Suppressor macrophage treated with lipopolysaccharide for 4 hours (primary cell): ENCODE measurements around the gene LOXHD1.

Experiments used
- DNase-seq: peaks from one replicate; pipeline ENCODE4 v3.0.0-alpha.2; 2020

The LOXHD1 gene, protein sequence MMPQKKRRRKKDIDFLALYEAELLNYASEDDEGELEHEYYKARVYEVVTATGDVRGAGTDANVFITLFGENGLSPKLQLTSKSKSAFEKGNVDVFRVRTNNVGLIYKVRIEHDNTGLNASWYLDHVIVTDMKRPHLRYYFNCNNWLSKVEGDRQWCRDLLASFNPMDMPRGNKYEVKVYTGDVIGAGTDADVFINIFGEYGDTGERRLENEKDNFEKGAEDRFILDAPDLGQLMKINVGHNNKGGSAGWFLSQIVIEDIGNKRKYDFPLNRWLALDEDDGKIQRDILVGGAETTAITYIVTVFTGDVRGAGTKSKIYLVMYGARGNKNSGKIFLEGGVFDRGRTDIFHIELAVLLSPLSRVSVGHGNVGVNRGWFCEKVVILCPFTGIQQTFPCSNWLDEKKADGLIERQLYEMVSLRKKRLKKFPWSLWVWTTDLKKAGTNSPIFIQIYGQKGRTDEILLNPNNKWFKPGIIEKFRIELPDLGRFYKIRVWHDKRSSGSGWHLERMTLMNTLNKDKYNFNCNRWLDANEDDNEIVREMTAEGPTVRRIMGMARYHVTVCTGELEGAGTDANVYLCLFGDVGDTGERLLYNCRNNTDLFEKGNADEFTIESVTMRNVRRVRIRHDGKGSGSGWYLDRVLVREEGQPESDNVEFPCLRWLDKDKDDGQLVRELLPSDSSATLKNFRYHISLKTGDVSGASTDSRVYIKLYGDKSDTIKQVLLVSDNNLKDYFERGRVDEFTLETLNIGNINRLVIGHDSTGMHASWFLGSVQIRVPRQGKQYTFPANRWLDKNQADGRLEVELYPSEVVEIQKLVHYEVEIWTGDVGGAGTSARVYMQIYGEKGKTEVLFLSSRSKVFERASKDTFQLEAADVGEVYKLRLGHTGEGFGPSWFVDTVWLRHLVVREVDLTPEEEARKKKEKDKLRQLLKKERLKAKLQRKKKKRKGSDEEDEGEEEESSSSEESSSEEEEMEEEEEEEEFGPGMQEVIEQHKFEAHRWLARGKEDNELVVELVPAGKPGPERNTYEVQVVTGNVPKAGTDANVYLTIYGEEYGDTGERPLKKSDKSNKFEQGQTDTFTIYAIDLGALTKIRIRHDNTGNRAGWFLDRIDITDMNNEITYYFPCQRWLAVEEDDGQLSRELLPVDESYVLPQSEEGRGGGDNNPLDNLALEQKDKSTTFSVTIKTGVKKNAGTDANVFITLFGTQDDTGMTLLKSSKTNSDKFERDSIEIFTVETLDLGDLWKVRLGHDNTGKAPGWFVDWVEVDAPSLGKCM (N-terminal part only)

DNA sequence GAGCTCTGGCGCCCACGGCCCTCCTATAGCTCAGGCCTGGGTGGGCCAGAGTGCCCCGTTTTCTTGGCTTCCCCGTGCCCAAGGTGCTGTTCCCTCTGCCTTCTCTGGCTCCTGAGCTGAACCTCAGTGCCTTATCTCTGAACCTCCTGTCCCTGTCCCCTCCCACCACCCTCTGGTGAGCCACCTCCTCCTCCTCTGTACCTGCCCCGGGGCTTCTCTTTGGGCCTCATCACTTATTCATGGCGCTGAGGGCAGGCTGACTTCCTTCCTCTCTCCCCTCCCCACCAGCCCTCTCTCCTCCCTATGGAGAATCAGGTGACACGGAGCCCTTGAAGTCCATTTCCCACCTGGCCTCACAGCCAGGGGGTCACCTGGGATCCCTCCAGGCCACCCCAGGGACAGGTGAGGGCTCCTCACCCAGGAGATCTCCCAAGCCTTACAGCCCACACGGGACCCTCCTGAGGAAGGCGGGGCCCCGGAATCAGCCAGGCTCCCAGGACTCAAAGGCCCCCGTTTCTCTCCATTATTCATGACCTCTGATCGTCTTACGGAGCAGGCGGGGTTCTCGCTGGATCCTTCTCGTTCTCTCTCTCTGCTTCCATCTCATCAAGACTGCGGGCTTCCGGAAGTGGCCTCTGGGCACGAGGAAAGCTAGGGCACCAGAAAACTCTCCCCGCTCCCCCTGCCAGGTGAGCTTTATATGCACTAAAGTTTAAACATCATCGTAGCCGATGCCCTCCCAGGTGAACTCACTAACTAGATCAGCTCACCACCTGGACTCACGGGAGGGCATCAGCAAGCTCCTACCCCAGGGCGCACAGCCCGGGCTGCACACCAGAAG lies at the start of gene LOXHD1:
TSS of gene LOXHD1 (minus strand) at position 106 of the 841 bp plus-strand sequence. CDS start 187 bp downstream, outside the sequence.
- DNase-seq, result no peak

GRCh38 chr18:46705521-46705920 lies 48.5 kb upstream of the LOXHD1 start:
- no peak for DNase-seq

GRCh38 chr18:46704816-46705215 lies 47.8 kb upstream of the LOXHD1 start:
- DNase-seq, result no peak

DNA sequence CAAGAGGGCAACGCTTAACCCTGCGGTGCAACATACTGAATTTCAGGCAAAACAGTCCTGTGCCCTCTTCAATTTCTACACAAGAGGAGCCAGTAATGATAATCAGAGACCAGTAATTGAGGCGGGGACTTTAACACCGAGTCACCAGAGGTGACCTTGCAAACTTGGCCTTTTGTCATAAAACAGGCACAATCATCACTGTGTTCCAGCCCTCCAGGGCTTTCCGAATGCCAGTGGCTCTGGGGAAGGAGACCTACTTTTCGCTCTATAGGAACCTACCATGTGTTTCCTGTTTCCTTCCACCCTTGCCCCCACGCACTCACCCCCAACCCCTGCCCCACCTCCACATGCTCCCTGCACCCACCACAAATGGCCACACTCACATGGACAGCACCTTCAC lies 47.2 kb upstream of the LOXHD1 start:
- no peak for DNase-seq

DNA sequence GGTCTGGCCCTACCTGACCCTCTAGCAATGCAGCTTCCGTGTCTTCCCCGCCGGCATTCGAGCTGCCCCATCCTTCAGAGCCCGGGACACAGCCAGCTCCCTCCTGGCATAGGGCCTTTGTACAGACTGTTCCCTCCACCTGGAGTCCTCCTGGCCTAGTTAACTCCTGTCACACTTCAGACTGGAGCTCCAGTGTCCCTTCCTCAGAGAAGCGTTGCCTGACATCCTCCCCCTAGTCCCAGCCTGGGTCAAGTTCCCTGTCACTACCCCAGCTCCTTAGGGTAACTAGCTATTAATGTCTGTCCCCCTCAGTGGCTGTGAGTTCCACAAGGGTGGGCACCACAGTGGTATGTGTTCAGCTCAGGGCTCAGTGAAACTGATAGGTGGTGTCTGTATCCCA lies 45.5 kb upstream of the LOXHD1 start:
- DNase-seq, result no peak

- no peak for DNase-seq
These were observed 43.2 kb upstream of the LOXHD1 start for GRCh38 chr18:46700066-46700824.

GRCh38 chr18:46696702-46697101 lies 39.7 kb upstream of the LOXHD1 start:
- DNase-seq, result no peak

DNA sequence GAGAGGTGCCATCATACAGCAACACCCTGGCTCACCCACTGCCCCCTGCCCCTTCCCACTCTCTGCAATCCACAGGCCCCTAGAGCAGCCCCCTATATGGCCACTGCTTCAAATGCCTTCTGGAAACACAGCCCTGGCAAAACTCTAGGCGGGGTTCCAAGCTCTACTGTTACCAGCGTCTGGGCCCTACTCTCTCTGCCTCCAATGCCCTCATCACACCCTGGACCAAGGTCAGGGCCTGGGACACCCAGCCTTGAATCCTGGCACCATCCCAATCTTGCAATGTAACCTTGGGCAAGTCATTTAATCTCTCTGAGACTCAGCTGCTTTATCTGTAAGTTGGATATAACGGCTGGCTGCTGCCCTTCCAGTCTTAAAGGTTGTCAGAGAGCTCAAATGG lies 39.2 kb upstream of the LOXHD1 start:
- DNase-seq, result no peak

- no peak for DNase-seq
These were observed 37.0 kb upstream of the LOXHD1 start for GRCh38 chr18:46693996-46694395.

GRCh38 chr18:46688853-46689525 lies 32.0 kb upstream of the LOXHD1 start:
- DNase-seq, result no peak

GRCh38 chr18:46686186-46686585 lies 29.2 kb upstream of the LOXHD1 start:
- no peak for DNase-seq

- DNase-seq, result no peak
These were observed 26.2 kb upstream of the LOXHD1 start for GRCh38 chr18:46683252-46683651.

DNA sequence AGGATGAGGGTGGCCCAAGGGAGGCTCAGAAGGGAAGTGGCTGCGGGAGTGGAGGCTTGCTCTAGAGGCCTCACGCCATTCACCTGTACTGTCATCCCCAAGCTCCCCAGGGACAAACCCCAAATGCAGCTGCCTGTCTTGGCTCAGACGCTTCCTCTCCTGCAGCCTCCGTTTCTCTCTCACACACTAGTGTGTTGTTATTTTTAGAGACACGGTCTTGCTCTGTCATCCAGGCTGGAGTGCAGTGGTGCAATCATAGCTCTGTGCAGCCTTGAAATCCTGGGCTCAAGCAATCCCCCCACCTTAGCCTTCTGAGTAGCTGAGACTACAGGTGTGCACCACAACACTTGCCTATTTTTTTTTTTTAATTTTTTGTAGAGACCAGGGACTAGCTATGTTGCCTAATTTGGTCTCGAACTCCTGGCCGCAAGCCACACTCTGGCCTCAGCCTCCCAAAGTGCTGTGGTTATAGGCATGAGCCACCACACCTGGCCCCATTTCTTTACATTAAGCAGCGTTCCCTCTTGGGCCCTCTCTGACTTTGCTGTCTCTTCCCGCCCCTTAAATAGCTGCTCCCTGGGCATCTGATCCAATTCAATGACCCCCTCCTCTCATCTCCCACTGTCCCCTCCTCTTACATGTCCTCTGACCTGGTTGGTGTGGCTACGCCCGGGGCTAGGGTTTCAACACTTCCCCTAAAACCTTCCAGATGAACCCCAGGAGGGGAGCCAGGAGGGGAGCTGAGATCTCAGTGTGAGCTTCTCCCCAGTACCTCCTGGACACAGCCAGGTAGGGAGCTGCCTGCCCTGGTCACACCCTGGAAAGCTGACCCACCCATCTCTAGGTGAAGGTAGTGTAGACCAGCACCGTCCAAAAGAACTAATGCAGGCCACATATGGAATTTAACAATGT lies 24.0 kb upstream of the LOXHD1 start:
- no peak for DNase-seq

- no peak for DNase-seq
These were observed 23.0 kb upstream of the LOXHD1 start for GRCh38 chr18:46679846-46680598.

GRCh38 chr18:46678785-46679399 lies 21.9 kb upstream of the LOXHD1 start:
- DNase-seq, result peak; percentile 9

- no peak for DNase-seq
These were observed 21.0 kb upstream of the LOXHD1 start for GRCh38 chr18:46678041-46678440.

- DNase-seq, result no peak
These were observed 20.6 kb upstream of the LOXHD1 start for GRCh38 chr18:46677611-46678010.

GRCh38 chr18:46676182-46676835 lies 19.3 kb upstream of the LOXHD1 start:
- no peak for DNase-seq
